ENCODE measurements around the gene STK33.

The STK33 gene

GRCh38 chr11:8636127-8636526, 42.1 kb upstream of the STK33 start:
- no peak for DNase-seq (ENCODE audit: low read depth in 2 of 2)
- TF ChIP-seq CTCF (IDR thresholded peaks at IDR 0.05; ENCODE audit: low read depth, low read length) = no peak
- H3K4me3 ChIP-seq (replicated peaks in 1 of 2; ENCODE audit: low read depth in 2 of 2, low read length in 2 of 2) = no peak overlapping the region

- no peak for DNase-seq (ENCODE audit: low read depth in 2 of 2)
- no peak for TF ChIP-seq CTCF (IDR thresholded peaks at IDR 0.05; ENCODE audit: low read depth, low read length)
- H3K4me3 ChIP-seq (replicated peaks in 1 of 2; ENCODE audit: low read depth in 2 of 2, low read length in 2 of 2) = no peak overlapping the region
These were observed 40.5 kb upstream of the STK33 start for GRCh38 chr11:8634498-8634897.

GRCh38 chr11:8631395-8632118, 37.5 kb upstream of the STK33 start:
- no peak overlapping the region for H3K4me3 ChIP-seq (replicated peaks in 1 of 2; ENCODE audit: low read depth in 2 of 2, low read length in 2 of 2)
- DNase-seq (ENCODE audit: low read depth in 2 of 2) = peak; percentile 73 to 86
- TF ChIP-seq CTCF (IDR thresholded peaks at IDR 0.05; ENCODE audit: low read depth, low read length) = no peak

GRCh38 chr11:8624698-8625097, 30.7 kb upstream of the STK33 start:
- TF ChIP-seq CTCF (IDR thresholded peaks at IDR 0.05; ENCODE audit: low read depth, low read length) = no peak
- no peak for DNase-seq (ENCODE audit: low read depth in 2 of 2)
- no peak overlapping the region for H3K4me3 ChIP-seq (replicated peaks in 1 of 2; ENCODE audit: low read depth in 2 of 2, low read length in 2 of 2)

- no peak for DNase-seq (ENCODE audit: low read depth in 2 of 2)
- no peak overlapping the region for H3K4me3 ChIP-seq (replicated peaks in 1 of 2; ENCODE audit: low read depth in 2 of 2, low read length in 2 of 2)
- no peak for TF ChIP-seq CTCF (IDR thresholded peaks at IDR 0.05; ENCODE audit: low read depth, low read length)
These were observed 27.1 kb upstream of the STK33 start for GRCh38 chr11:8621147-8621546.

GRCh38 chr11:8617063-8617462, 23.0 kb upstream of the STK33 start:
- DNase-seq (ENCODE audit: low read depth in 2 of 2) = no peak
- TF ChIP-seq CTCF (IDR thresholded peaks at IDR 0.05; ENCODE audit: low read depth, low read length) = no peak

More at GRCh38 chr11:8617063-8617462, 23.0 kb upstream of the STK33 start:
- no peak overlapping the region for H3K4me3 ChIP-seq (replicated peaks in 1 of 2; ENCODE audit: low read depth in 2 of 2, low read length in 2 of 2)
